ENCODE results near the gene RRP15.

- no peak for TF ChIP-seq CTCF (conservative IDR thresholded peaks at IDR 0.05 in 1 of 2, IDR thresholded peaks at IDR 0.05 in 1 of 2; ENCODE audit: extremely low read depth in 1 of 2, insufficient read depth in 1 of 2, low read depth in 1 of 2, low read length in 2 of 2)
- no peak for TF ChIP-seq EZH2 (IDR thresholded peaks at IDR 0.05; ENCODE audit: borderline replicate concordance, low read length)
Measured at GRCh38 chr1:218274511-218274910, 10.6 kb upstream of the RRP15 start.

Data from mammary epithelial cell (primary cell).